GM12865 (cell line): ENCODE results near the gene MGAM2.

Experiments
- DNase-seq: peaks from one replicate; pipeline ENCODE4 v3.0.0; 2010; ENCODE audit warnings: low read depth
- H3K4me3 ChIP-seq: 2 replicates; pipeline ENCODE4 v1.5.1; 2011; ENCODE audit warnings: mild to moderate bottlenecking, low read depth, low read length, control low read depth
- CTCF ChIP-seq: IDR thresholded peaks from 2 replicates; pipeline ENCODE4 v1.5.1; 2011; ENCODE audit warnings: low read length, control low read depth, low read depth, inconsistent platforms; ENCODE audit not compliant: insufficient read depth; ENCODE audit errors: missing control alignments

Gene MGAM2

GRCh38 chr7:142111499-142111898 is at the start of gene MGAM2:
Gene MGAM2, plus strand, starts transcription at chr7:142111718. Its CDS starts 5,156 bp downstream, at chr7:142116874.
- DNase-seq, result no peak

GRCh38 chr7:142063551-142064442 is 47.7 kb upstream of the MGAM2 start:
- TF ChIP-seq CTCF, result no peak
- no peak overlapping the region for H3K4me3 ChIP-seq
- DNase-seq, result no peak

More at GRCh38 chr7:142111499-142111898, at the start of gene MGAM2:
- no peak within 1 kb of the TSS for H3K4me3 ChIP-seq
- TF ChIP-seq CTCF, result no peak

- H3K4me3 ChIP-seq, result no peak overlapping the region
- no peak for DNase-seq
- no peak for TF ChIP-seq CTCF
Observed at GRCh38 chr7:142066536-142066935, 45.0 kb upstream of the MGAM2 start.

- no peak overlapping the region for H3K4me3 ChIP-seq
- TF ChIP-seq CTCF, result no peak
- DNase-seq, result no peak
Observed at GRCh38 chr7:142077762-142078161, 33.8 kb upstream of the MGAM2 start.

- TF ChIP-seq CTCF, result no peak
- no peak for DNase-seq
Observed at GRCh38 chr7:142083605-142084004, 27.9 kb upstream of the MGAM2 start.

GRCh38 chr7:142085428-142085827 is 26.1 kb upstream of the MGAM2 start:
- H3K4me3 ChIP-seq, result no peak overlapping the region
- no peak for TF ChIP-seq CTCF
- no peak for DNase-seq

More at GRCh38 chr7:142083605-142084004, 27.9 kb upstream of the MGAM2 start:
- H3K4me3 ChIP-seq, result no peak overlapping the region

GRCh38 chr7:142088022-142088714 is 23.4 kb upstream of the MGAM2 start:
- no peak overlapping the region for H3K4me3 ChIP-seq
- DNase-seq, result no peak
- TF ChIP-seq CTCF, result no peak
